Neuronal stem cell (in vitro differentiated cells): ENCODE data around the gene MAP3K5.

Source experiments
- DNase-seq: peaks from one replicate; pipeline ENCODE4 v3.0.0-alpha.2; 2013; ENCODE audit warnings: low spot score
- H2AFZ ChIP-seq: one replicate; pipeline ENCODE4 v1.6.1; 2013; ENCODE audit warnings: mild to moderate bottlenecking, low read length, inconsistent platforms
- H2AK5ac ChIP-seq: 2 replicates; pipeline ENCODE4 v1.6.1; 2013; ENCODE audit warnings: low read depth, mild to moderate bottlenecking, inconsistent platforms, low read length, moderate library complexity, mixed read lengths
- H2BK120ac ChIP-seq: 2 replicates; pipeline ENCODE4 v1.6.1; 2013; ENCODE audit warnings: low read depth, mild to moderate bottlenecking, inconsistent platforms, low read length, moderate library complexity, mixed read lengths
- H2BK12ac ChIP-seq: one replicate; pipeline ENCODE4 v1.6.1; 2013; ENCODE audit warnings: low read length, inconsistent platforms
- H2BK15ac ChIP-seq: 2 replicates; pipeline ENCODE4 v1.6.1; 2013; ENCODE audit warnings: mild to moderate bottlenecking, low read length, inconsistent platforms, mixed read lengths
- H2BK5ac ChIP-seq: one replicate; pipeline ENCODE4 v1.6.1; 2013; ENCODE audit warnings: inconsistent platforms, mild to moderate bottlenecking, low read length, moderate library complexity
- H3K14ac ChIP-seq: one replicate; pipeline ENCODE4 v1.6.1; 2013; ENCODE audit warnings: low read length, inconsistent platforms
- H3K18ac ChIP-seq: 2 replicates; pipeline ENCODE4 v1.6.1; 2013; ENCODE audit warnings: low read length, inconsistent platforms
- H3K23ac ChIP-seq: 2 replicates; pipeline ENCODE4 v1.6.1; 2013; ENCODE audit warnings: low read depth, mild to moderate bottlenecking, mixed read lengths, low read length, inconsistent platforms; ENCODE audit not compliant: poor library complexity
- H3K27ac ChIP-seq: replicated peaks from 3 replicates; pipeline ENCODE4 v1.5.1; 2013; ENCODE audit warnings: low read length, inconsistent platforms
- H3K27me3 ChIP-seq, 3 experiments: 2 replicates each; pipeline ENCODE4 v1.6.1; 2013; ENCODE audit warnings: low read length in 3 of 3, mild to moderate bottlenecking in 2 of 3, inconsistent platforms in 1 of 3, low read depth in 1 of 3, mixed read lengths in 1 of 3, moderate library complexity in 1 of 3; ENCODE audit not compliant: control insufficient read depth in 3 of 3, insufficient read depth in 3 of 3
- H3K36me3 ChIP-seq, 2 donors: replicated peaks in 1 of 2; 2 replicates each; pipeline ENCODE4 v1.6.1; 2013; ENCODE audit warnings: low read length in 2 of 2; ENCODE audit not compliant: control insufficient read depth in 2 of 2, insufficient read depth in 2 of 2
- H3K4ac ChIP-seq: 2 replicates; pipeline ENCODE4 v1.6.1; 2013; ENCODE audit warnings: inconsistent platforms, mild to moderate bottlenecking, low read length, moderate library complexity
- H3K4me1 ChIP-seq, 2 donors: 1 replicate in 1 of 2; 2 replicates in 1 of 2; pipeline ENCODE4 v1.6.1; 2013; ENCODE audit warnings: low read length in 2 of 2, low read depth in 1 of 2; ENCODE audit not compliant: control insufficient read depth in 2 of 2, insufficient read depth in 1 of 2
- H3K4me2 ChIP-seq: one replicate; pipeline ENCODE4 v1.6.1; 2013; ENCODE audit warnings: mild to moderate bottlenecking, low read length, inconsistent platforms; ENCODE audit not compliant: insufficient read depth, poor library complexity, severe bottlenecking
- H3K4me3 ChIP-seq, 2 donors: 2 replicates each; pipeline ENCODE4 v1.5.1; 2013; ENCODE audit warnings: low read length in 2 of 2, mild to moderate bottlenecking in 2 of 2, inconsistent platforms in 1 of 2, moderate library complexity in 1 of 2
- H3K79me1 ChIP-seq: one replicate; pipeline ENCODE4 v1.6.1; 2013; ENCODE audit warnings: low read depth, mild to moderate bottlenecking, inconsistent platforms, low read length, moderate library complexity
- H3K9ac ChIP-seq: one replicate; pipeline ENCODE4 v1.6.1; 2013; ENCODE audit warnings: mild to moderate bottlenecking, low read depth, low read length, inconsistent platforms; ENCODE audit not compliant: poor library complexity
- H3K9me3 ChIP-seq, 2 donors: replicated peaks in 1 of 2; 2 replicates each; pipeline versions ENCODE3 to v1.6.1; 2013; ENCODE audit warnings: low read length in 2 of 2, mild to moderate bottlenecking in 2 of 2, inconsistent platforms in 1 of 2, low read depth in 1 of 2, mixed read lengths in 1 of 2, moderate library complexity in 1 of 2; ENCODE audit not compliant: control insufficient read depth in 2 of 2, insufficient read depth in 1 of 2
- H4K8ac ChIP-seq: one replicate; pipeline ENCODE4 v1.6.1; 2013; ENCODE audit warnings: low read depth, mild to moderate bottlenecking, inconsistent platforms, low read length, moderate library complexity
- H4K91ac ChIP-seq: one replicate; pipeline ENCODE4 v1.6.1; 2013; ENCODE audit warnings: low read length, low read depth, mild to moderate bottlenecking, inconsistent platforms; ENCODE audit not compliant: poor library complexity
- WGBS, 2 donors: extraction: QIAGEN DNeasy Blood & Tissue Kit; methylation state at CpG; one replicate each; pipeline ENCODE4 v1.1.7; 2013; ENCODE audit warnings: missing lambda C conversion rate in 2 of 2, mixed read lengths in 1 of 2; ENCODE audit not compliant: insufficient read length in 2 of 2, insufficient replicate concordance in 1 of 2; ENCODE audit errors: extremely low coverage in 2 of 2; 5-methylcytosine and 5-hydroxymethylcytosine counted together

MAP3K5 gene

DNA sequence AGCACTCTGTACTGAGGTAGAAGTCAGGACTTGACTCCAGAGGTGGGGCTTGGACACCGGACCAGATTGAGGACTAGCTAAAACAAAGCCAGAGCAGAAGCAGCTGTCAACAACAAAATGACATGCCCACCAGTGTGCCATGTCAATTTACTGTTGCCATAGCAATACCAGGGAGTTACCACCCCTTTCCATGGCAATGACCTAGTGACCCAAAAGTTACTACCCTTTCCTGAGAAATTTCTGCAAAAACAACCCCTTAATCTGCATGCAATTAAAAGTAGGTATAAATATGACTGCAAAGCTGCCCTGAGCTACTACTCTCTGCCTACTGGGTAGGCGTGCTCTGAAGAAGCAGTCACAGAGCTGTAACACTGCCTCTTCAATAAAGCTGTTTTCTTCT lies 21.0 kb downstream of the MAP3K5 start:
- H4K91ac ChIP-seq, result no peak overlapping the region
- no peak overlapping the region for H2BK15ac ChIP-seq
- no peak overlapping the region for H2BK12ac ChIP-seq
- no peaks in the 10 kb centered on the region for H3K79me1 ChIP-seq
- no peak overlapping the region for H4K8ac ChIP-seq
- H3K36me3 ChIP-seq, result no peaks in the 10 kb centered on the region
- no peak overlapping the region for H2AFZ ChIP-seq
- H3K9me3 ChIP-seq, result no peaks in the 10 kb centered on the region
- H3K27ac ChIP-seq, result no peak overlapping the region
- H2AK5ac ChIP-seq, result no peak overlapping the region
- no peaks in the 10 kb centered on the region for H3K4me1 ChIP-seq
- no CpG with 5 or more reads among the region's 2 CpGs for WGBS, 2 donors
- no peak overlapping the region for H2BK120ac ChIP-seq
- no peak overlapping the region for H2BK5ac ChIP-seq
- H3K4me3 ChIP-seq, result no peak overlapping the region
- no peaks in the 10 kb centered on the region for H3K27me3 ChIP-seq
- H3K4ac ChIP-seq, result no peak overlapping the region
- no peak overlapping the region for H3K18ac ChIP-seq
- H3K4me2 ChIP-seq, result no peak overlapping the region
- no peak overlapping the region for H3K23ac ChIP-seq
- no peak overlapping the region for H3K9ac ChIP-seq
- DNase-seq, result no peak
- no peak overlapping the region for H3K14ac ChIP-seq

DNA sequence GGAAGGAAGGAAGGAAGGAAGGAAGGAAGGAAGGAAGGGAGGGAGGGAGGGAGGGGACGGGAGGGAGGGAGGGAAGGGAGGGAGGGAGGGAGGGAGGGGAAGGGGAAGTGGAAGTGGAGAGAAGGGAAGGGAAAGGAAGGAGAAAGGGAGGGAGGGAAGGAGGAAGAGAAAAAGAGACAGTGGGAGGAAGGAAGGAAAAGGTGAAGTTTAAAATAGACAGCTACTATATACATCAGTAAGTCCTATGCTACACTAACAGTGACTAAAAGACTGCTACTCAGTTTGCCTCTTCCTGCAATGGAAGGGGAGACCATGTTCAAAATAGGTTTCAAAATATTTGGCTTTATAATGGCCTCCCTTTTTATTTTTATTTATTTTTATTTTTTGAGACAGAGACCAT lies 22.5 kb downstream of the MAP3K5 start:
- Histone ChIP-seq H3K4me1 (no peaks in the 10 kb centered on the region), H4K91ac (no peak overlapping the region), H3K9me3 (no peaks in the 10 kb centered on the region), H3K9ac (no peak overlapping the region), H3K4ac (no peak overlapping the region), H2BK5ac (no peak overlapping the region), H3K18ac (no peak overlapping the region), H2AK5ac (no peak overlapping the region), H3K27me3 (no peaks in the 10 kb centered on the region), H2BK120ac (no peak overlapping the region), H3K36me3 (no peaks in the 10 kb centered on the region), H2AFZ (no peak overlapping the region), H4K8ac (no peak overlapping the region), H2BK15ac (no peak overlapping the region), H2BK12ac (no peak overlapping the region), H3K79me1 (no peaks in the 10 kb centered on the region), H3K14ac (no peak overlapping the region), H3K4me2 (no peak overlapping the region), H3K4me3 (no peak overlapping the region), H3K27ac (no peak overlapping the region), H3K23ac (no peak overlapping the region)
- WGBS, 2 donors, result no CpG with 5 or more reads among the region's 1 CpG
- DNase-seq, result no peak

DNA sequence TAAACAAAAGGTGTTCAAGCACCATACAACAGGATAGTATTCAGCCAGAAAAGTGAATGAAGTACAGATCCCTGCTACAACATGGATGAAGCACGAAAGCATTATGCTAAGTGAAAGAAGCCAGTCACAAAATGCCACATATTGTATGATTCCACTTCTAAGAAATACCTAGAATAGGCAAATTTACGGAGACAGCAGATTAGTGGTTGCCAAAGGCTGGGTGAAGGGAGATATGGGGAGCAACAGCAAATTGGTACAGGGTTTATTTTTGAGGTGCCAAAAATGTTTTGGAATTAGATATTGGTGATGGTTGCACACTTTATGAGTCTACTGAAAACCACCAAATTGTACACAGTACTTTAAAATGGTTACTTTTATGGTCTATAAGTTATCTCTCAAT lies 23.2 kb downstream of the MAP3K5 start:
- no peak overlapping the region for H2BK120ac ChIP-seq
- H2AFZ ChIP-seq, result no peak overlapping the region
- no peak overlapping the region for H2BK15ac ChIP-seq
- H2BK5ac ChIP-seq, result no peak overlapping the region
- H3K4me1 ChIP-seq, result no peaks in the 10 kb centered on the region
- H3K4ac ChIP-seq, result no peak overlapping the region
- DNase-seq, result no peak
- no peak overlapping the region for H3K18ac ChIP-seq
- H2AK5ac ChIP-seq, result no peak overlapping the region
- no peak overlapping the region for H3K14ac ChIP-seq
- no peak overlapping the region for H3K4me3 ChIP-seq
- H3K27me3 ChIP-seq, result no peaks in the 10 kb centered on the region
- no peak overlapping the region for H3K9ac ChIP-seq
- no peaks in the 10 kb centered on the region for H3K79me1 ChIP-seq
- no peak overlapping the region for H3K23ac ChIP-seq
- no peak overlapping the region for H3K4me2 ChIP-seq
- no peak overlapping the region for H4K91ac ChIP-seq
- H4K8ac ChIP-seq, result no peak overlapping the region
- H3K27ac ChIP-seq, result no peak overlapping the region
- WGBS, 2 donors, result no CpG with 5 or more reads among the region's 2 CpGs
- no peaks in the 10 kb centered on the region for H3K9me3 ChIP-seq
- no peaks in the 10 kb centered on the region for H3K36me3 ChIP-seq
- no peak overlapping the region for H2BK12ac ChIP-seq

DNA sequence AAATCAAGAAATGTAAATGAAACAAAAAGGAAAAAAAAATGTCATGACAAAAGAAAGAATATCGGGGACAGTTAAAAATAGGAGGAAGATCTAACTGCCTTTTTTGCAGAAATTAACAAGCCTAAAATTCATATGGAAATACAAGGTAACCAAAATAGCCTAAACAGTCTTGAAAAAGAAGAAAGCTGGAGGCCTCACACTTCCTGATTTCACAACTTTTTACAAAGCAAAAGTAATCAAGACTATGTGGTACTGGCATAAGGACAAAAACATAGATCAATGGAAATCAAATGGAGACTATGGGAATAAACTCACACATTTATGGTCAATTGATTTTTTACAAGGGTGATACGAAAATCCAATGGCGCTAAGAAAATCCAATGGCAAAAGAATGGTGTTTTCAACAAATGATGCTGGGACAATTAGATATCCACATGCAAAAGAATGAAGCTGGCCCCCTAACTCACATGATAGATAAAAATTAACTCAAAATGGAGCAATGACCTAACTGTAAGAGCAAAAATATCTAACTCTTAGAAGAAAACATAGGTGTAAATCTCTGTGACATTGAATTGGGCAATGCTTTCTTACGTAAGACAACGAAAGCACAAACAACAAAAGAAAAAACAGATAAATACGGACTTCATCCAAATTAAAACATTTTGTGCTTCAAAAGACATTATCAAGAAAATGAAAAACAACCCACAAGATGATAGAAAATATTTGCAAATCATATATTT lies 24.5 kb downstream of the MAP3K5 start:
- no peak overlapping the region for H2BK12ac ChIP-seq
- H2AK5ac ChIP-seq, result no peak overlapping the region
- H2BK5ac ChIP-seq, result no peak overlapping the region
- no peak overlapping the region for H4K91ac ChIP-seq
- no peak overlapping the region for H3K4me2 ChIP-seq
- no peak overlapping the region for H2AFZ ChIP-seq
- H3K27me3 ChIP-seq, result no peaks in the 10 kb centered on the region
- no peak overlapping the region for H3K4me3 ChIP-seq
- no peak overlapping the region for H3K14ac ChIP-seq
- DNase-seq, result no peak
- no peaks in the 10 kb centered on the region for H3K9me3 ChIP-seq
- H3K79me1 ChIP-seq, result no peaks in the 10 kb centered on the region
- no peak overlapping the region for H3K18ac ChIP-seq
- no CpG with 5 or more reads among the region's 6 CpGs for WGBS, 2 donors
- no peaks in the 10 kb centered on the region for H3K36me3 ChIP-seq
- H3K4ac ChIP-seq, result no peak overlapping the region
- no peak overlapping the region for H3K23ac ChIP-seq
- no peak overlapping the region for H4K8ac ChIP-seq
- H3K9ac ChIP-seq, result no peak overlapping the region
- H2BK120ac ChIP-seq, result no peak overlapping the region
- H2BK15ac ChIP-seq, result no peak overlapping the region
- H3K4me1 ChIP-seq, result no peaks in the 10 kb centered on the region
- H3K27ac ChIP-seq, result no peak overlapping the region
